Embryonic facial prominence (tissue), 1 donor: ENCODE data around the gene CAPN8.

Source experiments
- DNase-seq: peaks from one replicate; pipeline ENCODE4 v3.0.0-alpha.2; 2016; ENCODE audit errors: extremely low spot score

CAPN8 gene

GRCh38 chr1:223617323-223618070 lies 48.0 kb downstream of the CAPN8 start:
- DNase-seq = no peak

- DNase-seq = no peak
Measured at GRCh38 chr1:223616586-223616985, 48.9 kb downstream of the CAPN8 start.

- no peak for DNase-seq
Measured at GRCh38 chr1:223611936-223612335, 53.6 kb downstream of the CAPN8 start.

DNA sequence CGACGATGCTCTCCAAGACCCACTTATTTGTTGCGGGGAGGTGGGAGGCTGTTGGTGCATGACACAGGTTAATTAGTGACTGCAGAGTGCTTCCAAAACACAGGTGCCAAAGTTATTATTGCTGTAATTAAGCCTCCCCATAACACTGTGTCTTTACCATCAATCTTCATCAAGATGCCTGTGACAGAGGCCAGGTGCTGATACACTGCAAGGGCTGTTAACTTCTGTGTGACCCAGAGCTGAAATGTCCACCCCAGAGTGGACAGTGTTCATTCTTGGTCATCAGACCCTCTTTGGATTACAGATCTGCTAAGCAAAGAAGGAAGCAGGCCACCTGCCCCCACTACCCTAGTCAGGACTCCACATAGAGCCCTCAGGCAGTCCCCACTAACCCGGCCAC lies 55.5 kb downstream of the CAPN8 start:
- DNase-seq = no peak

DNA sequence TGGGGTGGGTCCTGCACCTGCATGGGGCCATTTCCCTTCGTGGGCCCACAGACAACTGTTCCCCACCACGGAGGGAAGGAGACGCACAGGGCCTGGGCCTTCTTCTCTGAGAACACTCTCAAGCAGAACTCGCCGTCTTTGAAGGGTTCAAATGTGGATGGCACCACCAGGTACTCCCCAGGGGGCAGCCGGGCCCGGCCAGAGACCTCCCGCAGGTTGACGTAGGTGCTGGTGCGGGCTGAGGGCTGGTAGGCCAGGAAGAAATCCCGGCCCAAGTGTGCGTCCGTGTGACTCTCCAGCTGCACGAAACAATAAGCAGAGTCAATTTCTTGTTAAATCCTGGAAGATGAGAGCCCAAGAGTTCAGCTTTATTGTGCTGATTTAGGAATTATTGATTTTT lies 56.4 kb downstream of the CAPN8 start:
- DNase-seq = no peak

DNA sequence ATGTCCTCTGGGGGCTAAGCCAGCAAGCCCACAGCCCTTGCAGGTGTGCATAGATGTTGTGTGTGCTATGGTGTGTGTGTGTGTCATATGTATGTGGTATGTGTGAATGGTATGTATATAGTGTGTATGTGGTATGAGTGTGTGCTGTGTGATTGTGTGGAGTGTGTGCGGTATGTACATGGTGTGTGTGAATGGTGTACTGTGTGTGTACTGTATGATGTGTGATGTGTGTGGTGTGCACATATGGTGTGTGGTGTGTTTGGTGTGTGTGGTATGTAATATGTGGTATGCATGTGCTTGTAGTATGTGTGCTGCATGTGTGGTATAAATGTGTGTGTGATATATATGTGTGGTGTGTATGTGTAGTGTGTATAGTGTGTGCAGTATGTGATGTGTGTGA lies 107.0 kb downstream of the CAPN8 start:
- no peak for DNase-seq

DNA sequence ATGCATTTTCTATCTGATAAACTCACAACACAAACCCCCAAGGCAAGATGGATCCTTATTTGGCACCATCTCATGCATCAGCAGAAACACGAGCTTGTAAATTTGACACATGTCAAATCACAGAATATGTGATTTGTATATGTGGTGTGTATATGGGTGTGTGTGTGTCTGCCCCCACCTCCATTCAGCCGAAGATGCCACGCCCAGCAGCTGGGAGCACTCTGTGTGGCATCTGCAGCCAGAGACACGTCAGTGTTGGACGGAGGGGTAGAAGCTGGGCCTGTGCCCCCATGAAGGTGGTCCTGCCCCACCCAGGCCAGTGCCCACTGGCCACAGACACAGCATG lies 108.4 kb downstream of the CAPN8 start:
- DNase-seq = no peak

DNA sequence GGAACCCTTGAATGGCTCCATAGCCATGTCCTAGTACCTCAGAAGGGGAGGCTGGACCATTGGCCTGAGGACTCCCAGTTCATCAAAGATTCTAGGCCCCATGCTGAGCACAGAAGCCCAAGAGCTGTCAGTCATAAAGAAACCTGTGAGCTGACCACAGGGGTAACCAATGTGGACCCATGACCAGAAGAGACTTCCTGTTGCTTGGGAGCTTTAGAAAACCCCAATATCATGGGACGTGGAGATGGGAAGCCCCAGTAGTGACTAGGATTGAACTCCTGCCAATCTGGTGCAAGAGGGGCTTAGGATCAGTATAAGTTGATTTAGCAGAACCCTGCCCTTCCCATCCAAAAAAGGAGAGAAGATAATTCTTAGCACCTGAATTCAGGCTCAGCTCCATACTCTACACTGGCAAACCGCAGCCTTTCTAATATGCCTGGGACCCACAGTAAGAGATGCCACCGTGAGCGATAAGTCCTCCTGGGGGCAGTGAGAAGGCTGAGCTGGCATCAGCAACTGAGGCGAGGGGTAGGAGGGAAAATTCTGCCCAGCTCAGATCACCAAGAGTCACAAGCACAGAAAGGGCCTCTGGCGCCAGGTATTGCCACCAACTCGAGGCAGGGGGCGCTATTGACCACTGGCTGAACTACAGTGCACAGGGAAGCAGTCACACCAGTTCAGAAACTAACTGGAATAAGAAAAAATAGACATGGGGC lies 108.9 kb downstream of the CAPN8 start:
- DNase-seq = no peak

DNA sequence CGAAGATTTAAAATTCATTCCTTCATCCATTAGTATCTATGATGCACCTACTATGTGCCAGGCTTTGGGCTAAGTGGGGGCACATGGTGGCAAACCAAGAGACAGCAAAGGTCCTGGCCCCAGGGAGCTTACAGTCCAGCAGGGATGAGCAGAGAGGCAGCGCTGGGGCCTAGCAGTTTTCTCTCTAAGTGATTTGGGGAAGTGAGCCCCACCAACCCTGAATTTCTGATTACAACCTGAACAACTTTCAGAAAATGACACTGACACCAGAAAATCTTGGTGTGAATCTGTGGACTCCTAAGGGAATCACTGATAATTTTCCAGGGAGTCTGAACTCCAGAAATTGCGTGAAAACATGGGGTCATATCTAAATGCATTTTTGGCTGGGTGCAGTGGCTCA lies 111.5 kb downstream of the CAPN8 start:
- DNase-seq = no peak

DNA sequence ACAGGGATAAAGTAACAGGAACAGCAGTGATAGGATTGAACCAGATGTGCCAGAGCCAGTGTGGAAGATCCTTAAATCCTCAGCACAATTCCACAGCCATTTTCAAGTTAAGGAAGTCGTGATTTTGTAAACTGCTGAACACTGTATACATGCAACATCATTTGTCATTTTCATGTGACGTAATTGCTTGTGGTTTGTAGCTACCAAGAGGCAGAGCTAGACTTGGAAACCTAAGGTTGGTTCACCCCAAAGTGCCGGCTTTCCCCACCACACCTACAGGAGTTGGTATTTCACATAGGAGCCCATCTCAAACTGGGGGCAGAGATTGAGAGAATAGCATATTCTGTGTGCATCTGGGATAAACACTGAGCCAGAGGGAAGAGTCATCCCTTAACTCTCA lies 113.9 kb downstream of the CAPN8 start:
- DNase-seq = no peak

GRCh38 chr1:223549740-223550139 lies 115.8 kb downstream of the CAPN8 start:
- no peak for DNase-seq

DNA sequence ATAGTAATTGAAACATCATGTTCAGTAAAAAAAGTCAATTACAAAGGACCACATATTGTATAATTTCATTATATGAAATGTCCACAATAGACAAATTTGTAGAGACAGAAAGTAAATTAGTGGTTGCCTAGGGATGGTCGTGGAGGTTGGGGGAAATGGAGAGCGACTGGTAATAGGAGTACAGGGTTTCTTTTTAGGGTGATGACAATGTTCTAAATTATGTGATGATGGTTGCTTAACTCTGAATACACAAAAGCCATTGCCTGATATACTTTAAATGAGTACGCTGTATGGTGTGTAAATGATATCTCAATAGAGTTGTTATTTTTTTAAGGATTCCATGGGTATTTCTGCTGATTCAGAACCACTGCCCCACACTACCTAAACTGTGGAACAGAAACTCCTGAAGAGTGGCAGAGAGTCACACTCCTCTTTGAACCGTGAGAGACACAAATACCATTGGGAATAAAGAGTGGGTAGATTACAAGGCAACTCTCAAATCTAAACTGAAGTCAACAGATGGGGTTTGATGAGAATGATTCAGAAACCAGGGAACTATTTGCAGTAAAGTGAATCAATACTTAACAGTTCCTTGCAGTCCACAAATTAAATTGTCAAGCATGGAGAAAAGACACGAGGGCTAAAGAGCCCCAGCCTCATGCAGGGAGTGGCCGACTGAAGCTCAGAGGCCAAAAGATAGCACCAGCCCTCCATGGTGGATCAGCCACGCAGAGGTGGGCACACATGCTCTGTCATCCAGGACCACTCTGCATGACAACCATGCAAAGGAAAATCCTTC lies 118.0 kb downstream of the CAPN8 start:
- DNase-seq = no peak

DNA sequence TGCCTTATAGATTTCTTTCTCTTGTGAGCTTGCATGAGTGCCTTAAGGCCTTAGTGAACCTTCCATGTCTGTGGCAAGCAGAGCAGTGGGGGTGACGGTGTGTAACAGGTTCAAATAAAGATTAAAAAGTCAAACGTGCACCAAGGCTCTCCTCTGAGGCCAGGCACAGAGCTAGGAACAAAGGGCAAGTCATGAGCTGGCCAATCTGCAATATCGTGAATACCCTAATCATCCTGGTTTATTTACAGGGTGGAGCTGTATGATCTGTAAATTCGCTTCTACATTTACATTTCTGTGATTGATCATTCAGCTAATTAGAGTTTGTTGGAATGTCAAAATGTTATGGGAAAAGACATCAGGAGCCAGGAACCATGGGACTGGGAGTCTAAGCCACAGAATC lies 120.2 kb downstream of the CAPN8 start:
- no peak for DNase-seq

DNA sequence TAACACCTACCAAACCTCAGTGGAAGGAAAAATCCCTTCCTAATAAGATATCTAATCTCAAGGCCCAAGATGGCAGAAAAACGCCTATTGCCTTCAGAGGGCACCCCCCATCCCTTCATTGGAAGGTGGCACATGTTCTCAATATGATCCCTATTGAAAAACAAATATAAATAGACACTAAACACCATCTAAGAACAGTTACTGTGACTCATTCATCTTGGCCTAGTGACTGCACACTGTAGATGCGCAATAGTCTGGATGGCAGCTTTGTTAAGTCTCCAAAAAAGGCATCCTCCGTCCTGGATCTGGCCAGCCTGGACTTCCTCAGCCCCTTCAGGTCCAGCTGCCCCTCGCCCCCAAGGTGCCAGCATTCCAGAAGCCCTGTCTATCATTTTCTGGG lies 121.9 kb downstream of the CAPN8 start:
- no peak for DNase-seq

DNA sequence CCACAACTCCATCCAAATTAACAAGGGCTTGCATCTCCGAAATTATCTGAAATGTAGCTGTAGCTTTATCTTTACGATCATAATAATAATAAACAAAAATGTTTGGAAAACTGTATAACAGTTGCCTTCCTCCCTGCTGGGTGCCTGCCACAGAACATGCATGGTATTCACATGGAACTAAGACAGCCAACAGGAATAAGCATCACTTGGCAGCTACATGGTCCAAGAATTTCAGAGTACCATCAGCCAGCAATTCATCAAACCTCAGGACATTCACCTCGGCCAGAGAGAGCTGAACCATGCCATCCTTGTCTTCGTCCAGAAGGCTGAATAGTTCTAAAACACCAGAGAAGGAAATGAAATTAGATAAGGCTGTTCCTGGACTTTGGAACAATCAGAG lies 122.7 kb downstream of the CAPN8 start:
- no peak for DNase-seq

GRCh38 chr1:223540485-223541106 lies 124.9 kb downstream of the CAPN8 start:
- no peak for DNase-seq

GRCh38 chr1:223539750-223540149 lies 125.8 kb downstream of the CAPN8 start:
- no peak for DNase-seq

GRCh38 chr1:223538981-223539380 lies 126.5 kb downstream of the CAPN8 start:
- DNase-seq = no peak

GRCh38 chr1:223535319-223535718 lies 130.2 kb downstream of the CAPN8 start:
- no peak for DNase-seq

GRCh38 chr1:223534677-223535076 lies 130.8 kb downstream of the CAPN8 start:
- no peak for DNase-seq

GRCh38 chr1:223533708-223534107 lies 131.8 kb downstream of the CAPN8 start:
- DNase-seq = no peak

DNA sequence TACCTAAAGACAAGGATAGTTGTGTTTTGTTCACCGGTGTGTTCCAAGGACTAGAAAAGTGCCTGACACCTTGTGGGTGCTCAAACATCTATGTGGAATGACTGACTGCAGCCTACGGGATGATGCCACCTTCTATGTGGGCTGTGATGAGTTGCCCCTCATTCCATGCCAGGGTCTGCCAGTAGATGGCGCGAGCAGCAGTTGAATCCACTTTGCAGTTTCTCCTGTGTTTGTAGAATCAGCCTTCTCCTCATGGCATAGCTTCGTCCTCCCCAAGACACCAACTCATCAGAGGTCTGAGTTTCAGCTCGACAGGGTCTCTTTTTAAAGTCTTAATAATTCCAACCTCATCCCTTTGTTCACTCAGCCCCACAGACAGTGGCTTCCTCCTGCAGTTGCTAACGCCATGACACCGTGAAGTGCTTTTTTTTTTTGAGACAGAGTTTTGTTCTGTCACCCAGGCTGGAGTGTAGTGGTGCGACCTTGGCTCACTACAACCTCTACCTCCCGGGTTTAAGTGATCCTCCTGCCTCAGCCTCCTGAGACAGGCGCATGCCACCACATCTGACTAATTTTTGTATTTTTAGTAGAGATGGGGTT lies 133.7 kb downstream of the CAPN8 start:
- DNase-seq = no peak
